22Rv1 (cell line): ENCODE results near the gene TMEM45B.

Source experiments
- ZFX ChIP-seq: fragments of 450-650 bp; IDR thresholded peaks from 2 replicates; pipeline ENCODE4 v1.6.1; 2017; ENCODE audit warnings: antibody characterized with exemption, borderline replicate concordance
- TF ChIP-seq, protein P1 (sequence below): fragments of 450-650 bp; IDR thresholded peaks from 2 replicates; pipeline ENCODE4 v1.5.1; 2017; ENCODE audit warnings: mild to moderate bottlenecking

- TF ChIP-seq, protein P1, sequence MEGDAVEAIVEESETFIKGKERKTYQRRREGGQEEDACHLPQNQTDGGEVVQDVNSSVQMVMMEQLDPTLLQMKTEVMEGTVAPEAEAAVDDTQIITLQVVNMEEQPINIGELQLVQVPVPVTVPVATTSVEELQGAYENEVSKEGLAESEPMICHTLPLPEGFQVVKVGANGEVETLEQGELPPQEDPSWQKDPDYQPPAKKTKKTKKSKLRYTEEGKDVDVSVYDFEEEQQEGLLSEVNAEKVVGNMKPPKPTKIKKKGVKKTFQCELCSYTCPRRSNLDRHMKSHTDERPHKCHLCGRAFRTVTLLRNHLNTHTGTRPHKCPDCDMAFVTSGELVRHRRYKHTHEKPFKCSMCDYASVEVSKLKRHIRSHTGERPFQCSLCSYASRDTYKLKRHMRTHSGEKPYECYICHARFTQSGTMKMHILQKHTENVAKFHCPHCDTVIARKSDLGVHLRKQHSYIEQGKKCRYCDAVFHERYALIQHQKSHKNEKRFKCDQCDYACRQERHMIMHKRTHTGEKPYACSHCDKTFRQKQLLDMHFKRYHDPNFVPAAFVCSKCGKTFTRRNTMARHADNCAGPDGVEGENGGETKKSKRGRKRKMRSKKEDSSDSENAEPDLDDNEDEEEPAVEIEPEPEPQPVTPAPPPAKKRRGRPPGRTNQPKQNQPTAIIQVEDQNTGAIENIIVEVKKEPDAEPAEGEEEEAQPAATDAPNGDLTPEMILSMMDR, result no peak
- TF ChIP-seq ZFX, result no peak
Measured at GRCh38 chr11:129905402-129905801, 89.8 kb downstream of the TMEM45B start.
